Measurements from ENCODE around the gene EXOC6. TPM values are rescaled to one million over a fixed set of nuclear protein-coding genes. Genes with fewer than 3 reads are reported as not detected.

The EXOC6 gene
- total RNA-seq, 1 experiment from 2014 or later: 9.3 TPM

- no peak for DNase-seq
- Histone ChIP-seq H3K4me2 (no peak overlapping the region), H4K20me1 (ENCODE audit: insufficient read depth) (no peaks in the 10 kb centered on the region), H3K36me3 (ENCODE audit: low read depth) (no peaks in the 10 kb centered on the region), H3K9me3 (ENCODE audit: insufficient read depth, low read depth) (no peaks in the 10 kb centered on the region), H3K79me2 (ENCODE audit: low read depth) (no peaks in the 10 kb centered on the region), H3K27me3 (ENCODE audit: insufficient read depth, low read depth) (no peaks in the 10 kb centered on the region), H3K27ac (no peak overlapping the region), H3F3A (ENCODE audit: insufficient read depth, low read depth) (no peaks in the 10 kb centered on the region), H3K4me3 (no peak overlapping the region), H3K9me2 (ENCODE audit: insufficient read depth) (no peaks in the 10 kb centered on the region), H2AFZ (no peak overlapping the region), H3K4me1 (replicated peaks; ENCODE audit: insufficient read depth) (no peaks in the 10 kb centered on the region)
- ChIA-PET POLR2A (ENCODE audit: unreplicated experiment) (no interaction called here), CTCF (no interaction called here)
- intact Hi-C loops (cut with micrococcal nuclease; ENCODE audit: unreplicated experiment): no loop called here
- TF ChIP-seq EZH2 (IDR thresholded peaks at IDR 0.05; ENCODE audit: low read depth) (no peak), CTCF (conservative IDR thresholded peaks at IDR 0.05) (no peak)
- no TSS peak for BruUV-seq (replicated peaks)
These were observed 140.9 kb downstream of the EXOC6 start for GRCh38 chr10:92989250-92989649.

DNA sequence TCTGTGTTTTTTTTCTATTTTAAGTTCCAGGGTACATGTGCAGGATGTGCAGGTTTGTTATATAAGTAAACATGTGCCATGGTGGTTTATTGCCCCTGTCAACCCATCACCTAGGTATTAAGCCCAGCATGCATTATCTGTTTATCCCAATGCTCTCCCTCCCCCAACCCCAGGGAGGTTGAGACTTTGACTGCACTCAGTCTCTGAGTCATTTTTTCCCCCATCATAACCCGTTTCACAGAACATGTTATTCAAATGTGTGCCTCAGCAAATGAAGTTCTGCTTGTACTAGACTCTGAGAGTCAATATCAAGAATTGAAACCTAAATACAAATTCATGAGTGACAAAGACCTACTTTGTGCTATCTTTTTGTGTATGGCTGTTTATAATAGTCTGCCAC, 142.3 kb downstream of the EXOC6 start:
- Histone ChIP-seq H3F3A (ENCODE audit: insufficient read depth, low read depth) (no peaks in the 10 kb centered on the region), H3K4me3 (no peak overlapping the region), H3K4me2 (no peak overlapping the region), H3K4me1 (replicated peaks; ENCODE audit: insufficient read depth) (no peaks in the 10 kb centered on the region), H2AFZ (no peak overlapping the region), H3K36me3 (ENCODE audit: low read depth) (no peaks in the 10 kb centered on the region), H3K27me3 (ENCODE audit: insufficient read depth, low read depth) (no peaks in the 10 kb centered on the region), H4K20me1 (ENCODE audit: insufficient read depth) (no peaks in the 10 kb centered on the region), H3K79me2 (ENCODE audit: low read depth) (no peaks in the 10 kb centered on the region), H3K27ac (no peak overlapping the region), H3K9me2 (ENCODE audit: insufficient read depth) (no peaks in the 10 kb centered on the region), H3K9me3 (ENCODE audit: insufficient read depth, low read depth) (no peaks in the 10 kb centered on the region)
- TF ChIP-seq EZH2 (IDR thresholded peaks at IDR 0.05; ENCODE audit: low read depth) (no peak), CTCF (conservative IDR thresholded peaks at IDR 0.05) (no peak)
- ChIA-PET CTCF (no interaction called here), POLR2A (ENCODE audit: unreplicated experiment) (no interaction called here)
- intact Hi-C loops (cut with micrococcal nuclease; ENCODE audit: unreplicated experiment): no loop called here
- DNase-seq: no peak
- BruUV-seq (replicated peaks): no TSS peak

GRCh38 chr10:92991513-92991912, 143.2 kb downstream of the EXOC6 start:
- H3K9me2 ChIP-seq (ENCODE audit: insufficient read depth): no peaks in the 10 kb centered on the region
- DNase-seq: no peak
- H3K27me3 ChIP-seq (ENCODE audit: insufficient read depth, low read depth): no peaks in the 10 kb centered on the region
- no peaks in the 10 kb centered on the region for H3K36me3 ChIP-seq (ENCODE audit: low read depth)
- H3K79me2 ChIP-seq (ENCODE audit: low read depth): no peaks in the 10 kb centered on the region
- POLR2A ChIA-PET (ENCODE audit: unreplicated experiment): no interaction called here
- no peak overlapping the region for H3K27ac ChIP-seq
- CTCF ChIA-PET: no interaction called here
- H4K20me1 ChIP-seq (ENCODE audit: insufficient read depth): no peaks in the 10 kb centered on the region
- intact Hi-C loops (cut with micrococcal nuclease; ENCODE audit: unreplicated experiment): no loop called here
- TF ChIP-seq CTCF (conservative IDR thresholded peaks at IDR 0.05) (no peak), EZH2 (IDR thresholded peaks at IDR 0.05; ENCODE audit: low read depth) (no peak)
- H3K9me3 ChIP-seq (ENCODE audit: insufficient read depth, low read depth): no peaks in the 10 kb centered on the region
- BruUV-seq (replicated peaks): no TSS peak
- H3K4me3 ChIP-seq: no peak overlapping the region
- no peak overlapping the region for H2AFZ ChIP-seq
- no peaks in the 10 kb centered on the region for H3F3A ChIP-seq (ENCODE audit: insufficient read depth, low read depth)
- no peaks in the 10 kb centered on the region for H3K4me1 ChIP-seq (replicated peaks; ENCODE audit: insufficient read depth)
- no peak overlapping the region for H3K4me2 ChIP-seq

All from PC-9 (cell line).